Putamen (tissue), 1 donor: ENCODE measurements around the gene TLR4.

Source experiments
- DNase-seq: peaks from one replicate; pipeline ENCODE4 v3.0.0-alpha.2; 2016; ENCODE audit warnings: low spot score

Gene TLR4

GRCh38 chr9:117745598-117745997 is 41.4 kb downstream of the TLR4 start:
- DNase-seq: no peak

- DNase-seq: no peak
Measured at GRCh38 chr9:117746263-117746662, 42.1 kb downstream of the TLR4 start.

- DNase-seq: no peak
Measured at GRCh38 chr9:117747386-117747970, 43.3 kb downstream of the TLR4 start.

- DNase-seq: no peak
Measured at GRCh38 chr9:117750401-117750800, 46.2 kb downstream of the TLR4 start.

GRCh38 chr9:117752894-117753293 is 48.7 kb downstream of the TLR4 start:
- DNase-seq: no peak

- no peak for DNase-seq
Measured at GRCh38 chr9:117757561-117758190, 53.5 kb downstream of the TLR4 start.

- peak; percentile 80 for DNase-seq
Measured at GRCh38 chr9:117763314-117763713, 59.1 kb downstream of the TLR4 start.

- peak; percentile 48 for DNase-seq
Measured at GRCh38 chr9:117768750-117769395, 64.7 kb downstream of the TLR4 start.

GRCh38 chr9:117771136-117771535 is 66.9 kb downstream of the TLR4 start:
- DNase-seq: no peak

- no peak for DNase-seq
Measured at GRCh38 chr9:117772960-117773359, 68.8 kb downstream of the TLR4 start.
